K562 (cell line): ENCODE results near the gene ATRN. TPM values are rescaled to one million over a fixed set of nuclear protein-coding genes. Genes with fewer than 3 reads are reported as not detected.

Experiments
- C11orf30 ChIP-seq: fragments of 450-650 bp; IDR thresholded peaks from 2 replicates; pipeline ENCODE4 v1.6.1; 2016; ENCODE audit warnings: low read depth, mild to moderate bottlenecking
- CBX2 ChIP-seq: fragments of 200-600 bp; sonication (generic); IDR thresholded peaks from one replicate; pipeline ENCODE4 v1.6.1; 2012; ENCODE audit warnings: mild to moderate bottlenecking, low read length, inconsistent platforms; ENCODE audit not compliant: insufficient read depth, poor library complexity, severe bottlenecking
- DACH1 ChIP-seq: fragments of 450-650 bp; IDR thresholded peaks from 2 replicates; pipeline ENCODE4 v1.6.1; 2018; ENCODE audit not compliant: partially characterized antibody
- ETV5 ChIP-seq: sonication (generic); formaldehyde crosslinking; IDR thresholded peaks from 2 replicates; pipeline ENCODE4 v1.4.0; 2020; ENCODE audit warnings: low read depth, mild to moderate bottlenecking, missing genetic modification reagents
- HDAC6 ChIP-seq: IDR thresholded peaks from 2 replicates; pipeline ENCODE4 v1.6.1; 2012; ENCODE audit warnings: low read depth, mild to moderate bottlenecking, control low read depth, inconsistent platforms, low read length, moderate library complexity
- PHB2 ChIP-seq: fragments of 450-650 bp; IDR thresholded peaks from 2 replicates; pipeline ENCODE4 v1.6.1; 2017; ENCODE audit warnings: low read depth
- POLR3G ChIP-seq: IDR thresholded peaks from 2 replicates; pipeline ENCODE4 v1.6.1; 2011; ENCODE audit not compliant: insufficient read length, insufficient replicate concordance; ENCODE audit errors: extremely low read depth
- POU5F1 ChIP-seq: fragments of 150-350 bp; IDR thresholded peaks from 2 replicates; pipeline ENCODE4 v1.6.1; 2014; ENCODE audit warnings: borderline replicate concordance, low read length, low read depth, mild to moderate bottlenecking; ENCODE audit not compliant: partially characterized antibody
- RB1 ChIP-seq: fragments of 450-650 bp; IDR thresholded peaks from 2 replicates; pipeline ENCODE4 v1.6.1; 2017; ENCODE audit warnings: low read depth, mild to moderate bottlenecking
- RBBP5 ChIP-seq: fragments of 200-600 bp; sonication (generic); IDR thresholded peaks from 2 replicates; pipeline ENCODE4 v1.6.1; 2012; ENCODE audit warnings: borderline replicate concordance, mild to moderate bottlenecking, low read length, control low read depth, inconsistent platforms; ENCODE audit not compliant: insufficient read depth, poor library complexity, severe bottlenecking
- USF1 ChIP-seq: sonication (generic); formaldehyde crosslinking; IDR thresholded peaks from 2 replicates; pipeline ENCODE4 v1.9.0; 2022; ENCODE audit warnings: mild to moderate bottlenecking, missing genetic modification reagents
- ZNF324 ChIP-seq: fragments of 250-450 bp; sonication (Bioruptor Pico); IDR thresholded peaks from 2 replicates; pipeline ENCODE4 v1.4.0; 2020; ENCODE audit warnings: mild to moderate bottlenecking
- ZNF717 ChIP-seq: fragments of 250-450 bp; sonication (Bioruptor Pico); IDR thresholded peaks from 2 replicates; pipeline ENCODE4 v1.5.0; 2021
- polyA plus RNA-seq, 8 experiments: library from polyadenylated mRNA; depleted of rRNA in 4 of 8; stranded (reverse) in 5 of 8; unstranded in 3 of 8; fragments of >200 nt; fragmentation: Nextera tagmentation in 2 of 8; fragmentation: Illumina TruSeq in 1 of 8; extraction: Ambion mirVana in 2 of 8; extraction: Trizol in 1 of 8; gene quantifications; 2 replicates each; pipeline versions ENCODE4 v1.2.1 to v1.2.3, GENCODE V29; 2011 to 2014; ENCODE audit warnings: inconsistent platforms in 1 of 8, missing spikeins in 1 of 8
- total RNA-seq, 7 experiments: library from RNA; depleted of rRNA in 6 of 7; stranded (reverse); fragments of >200 nt in 6 of 7; fragmentation: Illumina TruSeq in 2 of 7; extraction: Trizol in 2 of 7; gene quantifications; 2 replicates each; pipeline versions ENCODE4 v1.2.1 to v1.2.3, GENCODE V29; 2011 to 2021; ENCODE audit warnings: low replicate concordance in 1 of 7
- TF ChIP-seq, protein P1 (sequence below): fragments of 150-350 bp; IDR thresholded peaks from 2 replicates; pipeline ENCODE4 v1.6.1; 2014; ENCODE audit warnings: low read depth, mild to moderate bottlenecking, low read length, borderline replicate concordance
- TF ChIP-seq, protein P2 (sequence below), 2 experiments: fragments of 450-650 bp; IDR thresholded peaks; 2 replicates each; pipeline ENCODE4 v1.6.1; 2018; ENCODE audit warnings: mild to moderate bottlenecking in 2 of 2, low read depth in 1 of 2; ENCODE audit not compliant: partially characterized antibody in 2 of 2

ATRN gene
- total and polyA plus RNA-seq, 9 of the 15 experiments (the other 6 are each of a cell fraction or from before 2014, with no cell fraction given): 0.69 to 16.5 (median 7.6) TPM

GRCh38 chr20:3470627-3471396 is at the start of gene ATRN (continued):
- TF ChIP-seq, protein P1, sequence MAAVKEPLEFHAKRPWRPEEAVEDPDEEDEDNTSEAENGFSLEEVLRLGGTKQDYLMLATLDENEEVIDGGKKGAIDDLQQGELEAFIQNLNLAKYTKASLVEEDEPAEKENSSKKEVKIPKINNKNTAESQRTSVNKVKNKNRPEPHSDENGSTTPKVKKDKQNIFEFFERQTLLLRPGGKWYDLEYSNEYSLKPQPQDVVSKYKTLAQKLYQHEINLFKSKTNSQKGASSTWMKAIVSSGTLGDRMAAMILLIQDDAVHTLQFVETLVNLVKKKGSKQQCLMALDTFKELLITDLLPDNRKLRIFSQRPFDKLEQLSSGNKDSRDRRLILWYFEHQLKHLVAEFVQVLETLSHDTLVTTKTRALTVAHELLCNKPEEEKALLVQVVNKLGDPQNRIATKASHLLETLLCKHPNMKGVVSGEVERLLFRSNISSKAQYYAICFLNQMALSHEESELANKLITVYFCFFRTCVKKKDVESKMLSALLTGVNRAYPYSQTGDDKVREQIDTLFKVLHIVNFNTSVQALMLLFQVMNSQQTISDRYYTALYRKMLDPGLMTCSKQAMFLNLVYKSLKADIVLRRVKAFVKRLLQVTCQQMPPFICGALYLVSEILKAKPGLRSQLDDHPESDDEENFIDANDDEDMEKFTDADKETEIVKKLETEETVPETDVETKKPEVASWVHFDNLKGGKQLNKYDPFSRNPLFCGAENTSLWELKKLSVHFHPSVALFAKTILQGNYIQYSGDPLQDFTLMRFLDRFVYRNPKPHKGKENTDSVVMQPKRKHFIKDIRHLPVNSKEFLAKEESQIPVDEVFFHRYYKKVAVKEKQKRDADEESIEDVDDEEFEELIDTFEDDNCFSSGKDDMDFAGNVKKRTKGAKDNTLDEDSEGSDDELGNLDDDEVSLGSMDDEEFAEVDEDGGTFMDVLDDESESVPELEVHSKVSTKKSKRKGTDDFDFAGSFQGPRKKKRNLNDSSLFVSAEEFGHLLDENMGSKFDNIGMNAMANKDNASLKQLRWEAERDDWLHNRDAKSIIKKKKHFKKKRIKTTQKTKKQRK: no peak
- TF ChIP-seq PHB2 (no peak), POU5F1 (peak; percentile 69), POLR3G (no peak), ZNF717 (CRISPR knock-in tag) (no peak), ZNF324 (CRISPR knock-in tag) (no peak), HDAC6 (no peak), ETV5 (peak; percentile 43; the same call in 1 of the 2 replicates), C11orf30 (0 out of 2 replicates have a peak, but pooled peaks have one; percentile 7), RBBP5 (peak; percentile 98), RB1 (peak; percentile 71; the same call in 1 of the 2 replicates), DACH1 (no peak), USF1 (no peak), CBX2 (no peak)
- TF ChIP-seq, protein P2, sequence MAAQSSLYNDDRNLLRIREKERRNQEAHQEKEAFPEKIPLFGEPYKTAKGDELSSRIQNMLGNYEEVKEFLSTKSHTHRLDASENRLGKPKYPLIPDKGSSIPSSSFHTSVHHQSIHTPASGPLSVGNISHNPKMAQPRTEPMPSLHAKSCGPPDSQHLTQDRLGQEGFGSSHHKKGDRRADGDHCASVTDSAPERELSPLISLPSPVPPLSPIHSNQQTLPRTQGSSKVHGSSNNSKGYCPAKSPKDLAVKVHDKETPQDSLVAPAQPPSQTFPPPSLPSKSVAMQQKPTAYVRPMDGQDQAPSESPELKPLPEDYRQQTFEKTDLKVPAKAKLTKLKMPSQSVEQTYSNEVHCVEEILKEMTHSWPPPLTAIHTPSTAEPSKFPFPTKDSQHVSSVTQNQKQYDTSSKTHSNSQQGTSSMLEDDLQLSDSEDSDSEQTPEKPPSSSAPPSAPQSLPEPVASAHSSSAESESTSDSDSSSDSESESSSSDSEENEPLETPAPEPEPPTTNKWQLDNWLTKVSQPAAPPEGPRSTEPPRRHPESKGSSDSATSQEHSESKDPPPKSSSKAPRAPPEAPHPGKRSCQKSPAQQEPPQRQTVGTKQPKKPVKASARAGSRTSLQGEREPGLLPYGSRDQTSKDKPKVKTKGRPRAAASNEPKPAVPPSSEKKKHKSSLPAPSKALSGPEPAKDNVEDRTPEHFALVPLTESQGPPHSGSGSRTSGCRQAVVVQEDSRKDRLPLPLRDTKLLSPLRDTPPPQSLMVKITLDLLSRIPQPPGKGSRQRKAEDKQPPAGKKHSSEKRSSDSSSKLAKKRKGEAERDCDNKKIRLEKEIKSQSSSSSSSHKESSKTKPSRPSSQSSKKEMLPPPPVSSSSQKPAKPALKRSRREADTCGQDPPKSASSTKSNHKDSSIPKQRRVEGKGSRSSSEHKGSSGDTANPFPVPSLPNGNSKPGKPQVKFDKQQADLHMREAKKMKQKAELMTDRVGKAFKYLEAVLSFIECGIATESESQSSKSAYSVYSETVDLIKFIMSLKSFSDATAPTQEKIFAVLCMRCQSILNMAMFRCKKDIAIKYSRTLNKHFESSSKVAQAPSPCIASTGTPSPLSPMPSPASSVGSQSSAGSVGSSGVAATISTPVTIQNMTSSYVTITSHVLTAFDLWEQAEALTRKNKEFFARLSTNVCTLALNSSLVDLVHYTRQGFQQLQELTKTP (IDR thresholded peaks at IDR 0.05; ENCODE audit: low read depth in 1 of 2, partially characterized antibody in 2 of 2): no peak
